ENCODE measurements around the gene THRB.

THRB gene

GRCh38 chr3:24272875-24273274 lies 221.8 kb downstream of the THRB start:
- DNase-seq (ENCODE audit: low read depth in 4 of 4, low spot score in 1 of 4), result no peak

- no peak for DNase-seq (ENCODE audit: low read depth in 4 of 4, low spot score in 1 of 4)
Measured at GRCh38 chr3:24272408-24272807, 222.2 kb downstream of the THRB start.

- no peak for DNase-seq (ENCODE audit: low read depth in 4 of 4, low spot score in 1 of 4)
Measured at GRCh38 chr3:24271228-24271627, 223.4 kb downstream of the THRB start.

GRCh38 chr3:24270744-24271143 lies 223.9 kb downstream of the THRB start:
- no peak for DNase-seq (ENCODE audit: low read depth in 4 of 4, low spot score in 1 of 4)

GRCh38 chr3:24270204-24270691 lies 224.4 kb downstream of the THRB start:
- no peak for DNase-seq (ENCODE audit: low read depth in 4 of 4, low spot score in 1 of 4)

GRCh38 chr3:24264748-24265158 lies 229.9 kb downstream of the THRB start:
- no peak for DNase-seq (ENCODE audit: low read depth in 4 of 4, low spot score in 1 of 4)

- no peak for DNase-seq (ENCODE audit: low read depth in 4 of 4, low spot score in 1 of 4)
Measured at GRCh38 chr3:24264011-24264410, 230.6 kb downstream of the THRB start.

GRCh38 chr3:24263069-24263668 lies 231.5 kb downstream of the THRB start:
- no peak for DNase-seq (ENCODE audit: low read depth in 4 of 4, low spot score in 1 of 4)

GRCh38 chr3:24261521-24261920 lies 233.1 kb downstream of the THRB start:
- no peak for DNase-seq (ENCODE audit: low read depth in 4 of 4, low spot score in 1 of 4)

GRCh38 chr3:24259901-24260512 lies 234.6 kb downstream of the THRB start:
- DNase-seq (ENCODE audit: low read depth in 4 of 4, low spot score in 1 of 4), result no peak

GRCh38 chr3:24258727-24259600 lies 235.7 kb downstream of the THRB start:
- DNase-seq (ENCODE audit: low read depth in 4 of 4, low spot score in 1 of 4), result no peak

GRCh38 chr3:24258260-24258659 lies 236.4 kb downstream of the THRB start:
- DNase-seq (ENCODE audit: low read depth in 4 of 4, low spot score in 1 of 4), result no peak

- DNase-seq (ENCODE audit: low read depth in 4 of 4, low spot score in 1 of 4), result no peak
Measured at GRCh38 chr3:24255414-24255813, 239.2 kb downstream of the THRB start.

- no peak for DNase-seq (ENCODE audit: low read depth in 4 of 4, low spot score in 1 of 4)
Measured at GRCh38 chr3:24254649-24255048, 240.0 kb downstream of the THRB start.

GRCh38 chr3:24253336-24253735 lies 241.3 kb downstream of the THRB start:
- DNase-seq (ENCODE audit: low read depth in 4 of 4, low spot score in 1 of 4), result no peak

- DNase-seq (ENCODE audit: low read depth in 4 of 4, low spot score in 1 of 4), result no peak
Measured at GRCh38 chr3:24249523-24249922, 245.1 kb downstream of the THRB start.

- no peak for DNase-seq (ENCODE audit: low read depth in 4 of 4, low spot score in 1 of 4)
Measured at GRCh38 chr3:24245056-24245455, 249.6 kb downstream of the THRB start.

- DNase-seq (ENCODE audit: low read depth in 4 of 4, low spot score in 1 of 4), result no peak
Measured at GRCh38 chr3:24244491-24244890, 250.2 kb downstream of the THRB start.

GRCh38 chr3:24242012-24242698 lies 252.5 kb downstream of the THRB start:
- DNase-seq (ENCODE audit: low read depth in 4 of 4, low spot score in 1 of 4), result no peak

GRCh38 chr3:24240306-24240705 lies 254.3 kb downstream of the THRB start:
- no peak for DNase-seq (ENCODE audit: low read depth in 4 of 4, low spot score in 1 of 4)

- DNase-seq (ENCODE audit: low read depth in 4 of 4, low spot score in 1 of 4), result peak in 1 of 4 experiments; percentile 11
Measured at GRCh38 chr3:24237971-24238706, 256.5 kb downstream of the THRB start.
